Activated T-cell treated with anti-CD3 and anti-CD28 coated beads, Interleukin-2, amount 50 U/mL, for 24 hours (primary cell): ENCODE results near the gene MAP3K6.
"Not testable (repeated sequence)": the region's sequence is repeated elsewhere in the genome, so short reads cannot be mapped to it uniquely, and the experiment has no call there.

Experiments
- DNase-seq: peaks from one replicate; pipeline ENCODE4 v3.0.0-alpha.2; 2020
- H3K27ac Mint-ChIP-seq: 2 replicates; pipeline ENCODE4 v1.8.0; 2020; ENCODE audit warnings: mild to moderate bottlenecking, mixed read lengths
- H3K27me3 Mint-ChIP-seq: 2 replicates; pipeline ENCODE4 v1.8.0; 2020; ENCODE audit warnings: mixed read lengths
- H3K36me3 Mint-ChIP-seq: 2 replicates; pipeline ENCODE4 v1.8.0; 2020; ENCODE audit warnings: low read depth, mixed read lengths
- H3K4me1 Mint-ChIP-seq: 2 replicates; pipeline ENCODE4 v1.8.0; 2020; ENCODE audit warnings: low read depth, mixed read lengths
- H3K4me3 Mint-ChIP-seq: 2 replicates; pipeline ENCODE4 v1.8.0; 2020; ENCODE audit warnings: mild to moderate bottlenecking, moderate library complexity, mixed read lengths
- H3K9me3 Mint-ChIP-seq: 2 replicates; pipeline ENCODE4 v1.8.0; 2020; ENCODE audit warnings: mixed read lengths

MAP3K6 gene, protein sequence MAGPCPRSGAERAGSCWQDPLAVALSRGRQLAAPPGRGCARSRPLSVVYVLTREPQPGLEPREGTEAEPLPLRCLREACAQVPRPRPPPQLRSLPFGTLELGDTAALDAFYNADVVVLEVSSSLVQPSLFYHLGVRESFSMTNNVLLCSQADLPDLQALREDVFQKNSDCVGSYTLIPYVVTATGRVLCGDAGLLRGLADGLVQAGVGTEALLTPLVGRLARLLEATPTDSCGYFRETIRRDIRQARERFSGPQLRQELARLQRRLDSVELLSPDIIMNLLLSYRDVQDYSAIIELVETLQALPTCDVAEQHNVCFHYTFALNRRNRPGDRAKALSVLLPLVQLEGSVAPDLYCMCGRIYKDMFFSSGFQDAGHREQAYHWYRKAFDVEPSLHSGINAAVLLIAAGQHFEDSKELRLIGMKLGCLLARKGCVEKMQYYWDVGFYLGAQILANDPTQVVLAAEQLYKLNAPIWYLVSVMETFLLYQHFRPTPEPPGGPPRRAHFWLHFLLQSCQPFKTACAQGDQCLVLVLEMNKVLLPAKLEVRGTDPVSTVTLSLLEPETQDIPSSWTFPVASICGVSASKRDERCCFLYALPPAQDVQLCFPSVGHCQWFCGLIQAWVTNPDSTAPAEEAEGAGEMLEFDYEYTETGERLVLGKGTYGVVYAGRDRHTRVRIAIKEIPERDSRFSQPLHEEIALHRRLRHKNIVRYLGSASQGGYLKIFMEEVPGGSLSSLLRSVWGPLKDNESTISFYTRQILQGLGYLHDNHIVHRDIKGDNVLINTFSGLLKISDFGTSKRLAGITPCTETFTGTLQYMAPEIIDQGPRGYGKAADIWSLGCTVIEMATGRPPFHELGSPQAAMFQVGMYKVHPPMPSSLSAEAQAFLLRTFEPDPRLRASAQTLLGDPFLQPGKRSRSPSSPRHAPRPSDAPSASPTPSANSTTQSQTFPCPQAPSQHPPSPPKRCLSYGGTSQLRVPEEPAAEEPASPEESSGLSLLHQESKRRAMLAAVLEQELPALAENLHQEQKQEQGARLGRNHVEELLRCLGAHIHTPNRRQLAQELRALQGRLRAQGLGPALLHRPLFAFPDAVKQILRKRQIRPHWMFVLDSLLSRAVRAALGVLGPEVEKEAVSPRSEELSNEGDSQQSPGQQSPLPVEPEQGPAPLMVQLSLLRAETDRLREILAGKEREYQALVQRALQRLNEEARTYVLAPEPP (N-terminal part only)

DNA sequence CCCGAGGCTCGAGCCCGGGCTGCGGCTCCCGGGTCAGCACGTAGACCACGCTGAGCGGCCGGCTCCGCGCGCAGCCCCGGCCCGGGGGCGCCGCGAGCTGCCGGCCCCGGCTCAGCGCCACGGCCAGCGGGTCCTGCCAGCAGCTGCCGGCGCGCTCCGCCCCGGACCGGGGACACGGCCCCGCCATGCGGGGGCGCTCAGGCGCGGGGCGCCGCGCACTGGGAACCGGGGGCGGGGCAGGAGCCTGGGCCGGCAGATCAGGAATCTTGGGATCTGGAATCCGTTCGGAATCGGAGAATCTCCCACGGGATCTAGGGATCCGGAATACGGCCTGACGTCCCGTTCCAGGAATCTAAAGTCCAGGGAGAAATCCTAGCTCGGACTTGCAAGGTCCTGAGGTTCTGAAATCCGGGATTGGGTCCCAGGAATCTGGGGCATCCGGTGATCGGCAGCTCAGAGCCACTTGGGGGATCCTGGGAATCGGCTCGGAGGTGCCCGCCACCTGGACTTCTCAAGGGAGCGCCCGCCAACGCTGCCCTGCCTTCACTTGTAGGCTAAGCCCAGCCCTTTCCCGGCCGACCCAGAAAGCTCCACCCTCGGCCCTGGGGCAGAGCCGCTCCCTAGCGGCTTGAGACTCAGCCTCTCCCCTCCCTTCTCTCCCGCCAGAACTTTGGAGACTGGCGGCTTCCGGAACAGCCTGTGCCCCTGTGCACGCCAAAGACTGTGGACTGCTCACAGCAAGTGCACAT lies at the start of gene MAP3K6:
TSS of gene MAP3K6 (minus strand) at position 551 of the 749 bp plus-strand sequence. CDS start at position 187, 364 bp downstream.
- DNase-seq = peak; percentile 70
- Mint-ChIP-seq H3K36me3 (no peaks in the 10 kb centered on the region), H3K4me3 (peak within 1 kb of the TSS; percentile 86), H3K27me3 (no peaks in the 10 kb centered on the region), H3K9me3 (no peaks in the 10 kb centered on the region), H3K4me1 (peaks cover 26% of the 10 kb centered on the region), H3K27ac (peak within 1 kb of the TSS; percentile 90)

DNA sequence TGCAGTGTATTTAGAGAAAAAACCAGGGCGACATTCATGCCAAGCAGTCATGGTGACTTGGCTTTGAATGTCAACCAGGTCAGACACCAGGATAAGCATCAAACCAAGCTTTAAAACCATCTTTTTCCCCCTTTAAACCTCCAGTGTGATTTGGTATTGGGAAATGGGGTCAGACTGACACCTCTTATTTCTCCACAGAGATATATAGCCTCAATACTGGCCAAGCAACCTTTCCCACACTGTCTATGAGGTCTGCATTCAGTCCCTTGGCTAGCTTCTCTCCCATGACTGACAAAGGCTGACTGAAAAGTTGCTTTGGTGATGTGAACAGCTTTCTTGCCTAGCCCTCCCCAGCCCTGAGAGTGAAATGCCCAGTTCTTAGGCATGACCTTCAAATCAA lies 47.3 kb upstream of the MAP3K6 start:
- Mint-ChIP-seq H3K4me1 (peaks cover 33% of the 10 kb centered on the region), H3K36me3 (peaks cover 95% of the 10 kb centered on the region), H3K4me3 (no peak overlapping the region), H3K27me3 (no peaks in the 10 kb centered on the region), H3K9me3 (no peaks in the 10 kb centered on the region), H3K27ac (peak overlapping the region; percentile 49)
- no peak for DNase-seq

DNA sequence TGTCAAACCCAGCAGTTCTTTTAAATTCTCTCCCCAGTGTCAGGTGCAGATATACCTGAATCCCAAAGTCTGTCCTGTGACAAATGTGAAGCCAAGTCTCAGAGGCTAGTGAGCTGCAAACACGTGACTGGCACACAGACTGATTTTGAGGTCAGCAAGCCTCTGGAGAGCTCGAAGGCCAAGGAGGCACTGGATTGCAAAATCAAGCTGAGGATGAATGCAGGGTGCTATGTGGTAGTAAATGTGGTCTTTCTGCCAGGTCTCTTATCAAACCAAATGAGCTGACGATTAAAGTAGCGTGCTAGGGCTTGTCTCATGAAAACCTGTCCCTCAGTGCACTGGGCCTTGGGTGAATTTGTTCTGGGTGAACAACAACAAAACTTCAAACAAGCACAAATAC lies 46.2 kb upstream of the MAP3K6 start:
- peaks cover 93% of the 10 kb centered on the region for H3K36me3 Mint-ChIP-seq
- H3K27me3 Mint-ChIP-seq = no peaks in the 10 kb centered on the region
- H3K4me3 Mint-ChIP-seq = no peak overlapping the region
- peak overlapping the region; percentile 45 for H3K27ac Mint-ChIP-seq
- no peak for DNase-seq
- no peaks in the 10 kb centered on the region for H3K9me3 Mint-ChIP-seq
- H3K4me1 Mint-ChIP-seq = peaks cover 22% of the 10 kb centered on the region

DNA sequence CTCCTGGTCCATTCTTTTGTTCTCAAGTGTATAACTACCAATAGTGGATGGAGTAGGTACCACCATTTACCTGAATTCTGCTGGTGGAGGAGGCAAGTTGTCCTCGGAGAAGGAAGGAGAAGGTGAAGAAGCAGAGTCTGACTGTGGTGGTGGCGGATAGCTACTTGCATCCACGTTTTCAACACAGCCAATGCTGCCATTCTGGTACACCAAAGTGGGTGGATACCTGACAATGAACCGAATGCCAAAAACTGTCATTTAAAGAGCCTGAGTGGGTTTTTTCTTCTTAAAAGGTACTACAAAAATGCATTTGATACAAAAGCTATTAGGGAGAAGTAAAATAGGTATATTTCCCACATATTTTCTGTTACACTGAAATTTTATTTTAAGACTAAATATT lies 45.7 kb upstream of the MAP3K6 start:
- peaks cover 93% of the 10 kb centered on the region for H3K36me3 Mint-ChIP-seq
- no peak overlapping the region for H3K4me3 Mint-ChIP-seq
- peak overlapping the region; percentile 24 for H3K27ac Mint-ChIP-seq
- no peaks in the 10 kb centered on the region for H3K9me3 Mint-ChIP-seq
- no peaks in the 10 kb centered on the region for H3K27me3 Mint-ChIP-seq
- peaks cover 17% of the 10 kb centered on the region for H3K4me1 Mint-ChIP-seq
- DNase-seq = no peak

DNA sequence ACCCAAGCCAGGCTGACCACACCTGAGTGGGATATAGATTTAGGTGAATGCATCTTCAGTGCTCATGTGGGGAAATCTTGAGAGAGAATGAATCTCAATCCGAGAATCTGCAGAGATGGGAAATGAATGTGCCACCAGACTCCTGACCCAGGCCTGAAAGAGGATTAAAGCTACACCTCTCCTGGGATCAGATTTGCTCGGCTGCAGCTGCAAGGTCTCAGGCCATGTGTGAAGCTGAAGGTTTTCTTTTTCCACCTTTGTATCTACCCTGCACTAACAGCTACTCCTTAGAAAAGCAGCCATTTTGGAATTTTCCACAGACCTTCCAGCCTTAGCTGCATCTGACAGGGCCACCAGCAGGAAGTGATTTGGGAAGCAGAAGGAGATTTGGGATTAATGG lies 43.9 kb upstream of the MAP3K6 start:
- Mint-ChIP-seq H3K27me3 (no peaks in the 10 kb centered on the region), H3K9me3 (no peaks in the 10 kb centered on the region), H3K4me1 (no peaks in the 10 kb centered on the region), H3K4me3 (no peak overlapping the region), H3K36me3 (peaks cover 89% of the 10 kb centered on the region), H3K27ac (peak overlapping the region; percentile 32)
- no peak for DNase-seq

DNA sequence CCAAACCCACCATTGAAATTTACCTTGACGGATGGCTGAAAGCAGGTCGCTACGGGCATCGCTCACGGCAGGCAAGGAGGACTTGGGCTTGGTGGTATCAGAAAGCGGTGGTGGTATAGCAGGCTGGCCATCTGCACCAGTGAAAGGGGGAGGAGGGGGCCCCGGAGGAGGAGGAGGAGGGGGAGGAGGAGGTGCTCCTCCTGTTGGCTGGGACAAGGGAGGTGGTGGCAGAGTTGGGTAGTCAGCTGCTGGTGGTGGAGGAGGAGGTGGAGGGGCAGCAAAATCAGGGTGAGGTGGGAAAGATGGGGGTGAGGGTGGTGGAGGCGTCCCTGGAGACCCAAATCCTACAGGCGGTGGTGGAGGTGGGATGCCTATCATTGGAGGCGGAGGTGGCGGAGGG lies 42.9 kb upstream of the MAP3K6 start:
- no peak for DNase-seq
- H3K36me3 Mint-ChIP-seq = peaks cover 84% of the 10 kb centered on the region
- H3K9me3 Mint-ChIP-seq = no peaks in the 10 kb centered on the region
- no peak overlapping the region for H3K4me3 Mint-ChIP-seq
- no peaks in the 10 kb centered on the region for H3K4me1 Mint-ChIP-seq
- peak overlapping the region; percentile 32 for H3K27ac Mint-ChIP-seq
- no peaks in the 10 kb centered on the region for H3K27me3 Mint-ChIP-seq

DNA sequence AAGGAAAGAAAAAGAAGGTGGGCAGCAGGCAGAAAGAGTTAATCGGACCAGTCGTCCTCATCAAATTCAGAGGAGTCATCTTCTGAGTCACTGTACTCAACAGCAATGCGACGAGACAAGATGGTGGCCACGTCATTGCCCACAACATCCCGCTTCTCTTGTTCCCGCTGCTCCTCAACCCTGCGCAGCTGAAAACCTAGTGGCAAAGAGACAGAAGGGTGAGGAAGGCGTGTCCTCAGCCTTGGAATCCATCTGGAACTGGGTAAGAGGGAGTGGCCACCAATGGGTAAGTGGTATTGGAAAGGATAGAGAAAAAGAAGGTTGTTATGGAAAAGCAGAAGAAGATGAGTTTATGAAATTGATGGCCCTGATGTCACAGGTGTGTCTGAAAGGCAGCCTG lies 41.4 kb upstream of the MAP3K6 start:
- peaks cover 69% of the 10 kb centered on the region for H3K36me3 Mint-ChIP-seq
- DNase-seq = no peak
- H3K4me3 Mint-ChIP-seq = no peak overlapping the region
- no peaks in the 10 kb centered on the region for H3K27me3 Mint-ChIP-seq
- peak overlapping the region; percentile 58 for H3K27ac Mint-ChIP-seq
- no peaks in the 10 kb centered on the region for H3K9me3 Mint-ChIP-seq
- peaks cover 12% of the 10 kb centered on the region for H3K4me1 Mint-ChIP-seq

DNA sequence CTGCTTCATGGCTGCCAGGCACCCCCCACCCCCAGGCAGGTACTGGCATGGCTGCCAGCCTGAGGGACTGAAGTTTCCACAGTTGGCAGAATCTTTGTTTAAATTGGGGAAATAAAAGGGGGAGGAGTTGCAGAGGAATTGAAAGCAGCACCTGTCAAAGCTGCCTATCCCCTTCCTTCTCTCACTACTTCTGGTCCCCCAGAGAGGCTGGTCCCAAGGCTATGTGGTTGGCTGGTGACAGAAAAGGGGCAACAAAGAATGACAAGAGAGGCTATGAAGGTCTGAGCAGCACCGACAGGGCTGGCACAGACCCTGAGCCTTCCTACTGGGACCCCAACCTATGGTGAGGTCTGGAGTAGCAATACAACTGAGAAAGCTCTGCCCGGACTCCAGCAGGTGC lies 40.0 kb upstream of the MAP3K6 start:
- H3K4me3 Mint-ChIP-seq, DNase-seq, H3K9me3 Mint-ChIP-seq, H3K27me3 Mint-ChIP-seq: not testable (repeated sequence)
- Mint-ChIP-seq H3K36me3 (peaks cover 57% of the 10 kb centered on the region), H3K27ac (peak overlapping the region; percentile 8), H3K4me1 (peaks cover 17% of the 10 kb centered on the region)

DNA sequence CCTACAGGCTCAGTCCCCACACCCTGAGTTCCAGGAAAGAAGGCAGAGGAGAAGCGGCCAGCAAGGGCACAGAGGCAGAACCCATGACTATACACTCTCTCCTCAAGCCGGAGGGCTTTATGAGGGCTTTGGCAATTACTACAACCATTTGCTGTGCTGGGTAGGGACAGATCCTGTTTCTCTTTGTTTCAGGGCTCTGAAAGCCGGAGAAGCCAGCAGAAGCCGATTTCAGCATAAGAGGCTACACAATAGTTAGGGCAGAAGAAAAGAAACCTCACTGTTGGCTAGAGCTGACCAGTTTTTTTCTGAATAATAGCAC lies 39.6 kb upstream of the MAP3K6 start:
- no peaks in the 10 kb centered on the region for H3K9me3 Mint-ChIP-seq
- H3K27me3 Mint-ChIP-seq = no peaks in the 10 kb centered on the region
- H3K27ac Mint-ChIP-seq = peak overlapping the region; percentile 65
- DNase-seq = no peak
- peaks cover 20% of the 10 kb centered on the region for H3K4me1 Mint-ChIP-seq
- no peak overlapping the region for H3K4me3 Mint-ChIP-seq
- H3K36me3 Mint-ChIP-seq = peaks cover 54% of the 10 kb centered on the region

DNA sequence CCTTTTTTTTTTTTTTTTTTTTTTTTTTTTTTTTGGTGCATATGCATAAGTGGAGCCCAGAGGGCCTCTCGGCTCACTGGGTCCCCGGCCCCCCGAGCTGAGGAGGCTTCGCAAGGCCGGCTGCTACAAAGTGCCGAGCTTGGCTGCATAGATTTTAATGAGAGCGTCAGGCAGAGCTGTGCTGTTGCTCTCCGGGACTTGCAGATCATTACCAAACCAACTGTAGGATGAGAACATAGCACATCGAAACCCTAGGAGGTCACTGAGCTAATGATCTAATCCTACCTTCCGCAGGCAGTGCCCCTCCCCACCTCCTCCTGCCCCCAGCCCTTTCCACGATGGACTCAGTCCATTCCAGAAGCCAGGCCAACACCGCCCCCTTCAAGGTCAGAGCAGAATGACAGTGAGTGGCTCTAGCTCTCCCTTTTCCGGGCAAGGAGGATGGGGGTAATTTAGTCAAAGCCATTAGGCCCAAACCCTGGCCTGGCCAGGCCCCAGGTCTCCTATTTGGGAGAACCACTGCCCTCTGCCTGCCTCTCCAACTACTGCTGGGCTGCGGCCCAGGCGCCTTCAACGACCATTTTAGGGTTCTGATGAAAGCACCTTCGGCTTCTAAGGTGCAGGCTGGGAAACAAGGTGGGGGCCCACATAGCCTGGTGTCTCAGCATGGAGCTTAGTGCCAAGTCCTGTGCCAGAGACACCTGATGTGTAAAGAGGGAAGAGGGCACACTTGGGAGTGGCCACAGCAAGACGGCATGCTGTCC lies 39.0 kb upstream of the MAP3K6 start:
- Mint-ChIP-seq H3K27ac (peak overlapping the region; percentile 65), H3K36me3 (peaks cover 49% of the 10 kb centered on the region), H3K4me1 (peaks cover 20% of the 10 kb centered on the region)
- H3K4me3 Mint-ChIP-seq, H3K9me3 Mint-ChIP-seq, DNase-seq, H3K27me3 Mint-ChIP-seq: not testable (repeated sequence)

DNA sequence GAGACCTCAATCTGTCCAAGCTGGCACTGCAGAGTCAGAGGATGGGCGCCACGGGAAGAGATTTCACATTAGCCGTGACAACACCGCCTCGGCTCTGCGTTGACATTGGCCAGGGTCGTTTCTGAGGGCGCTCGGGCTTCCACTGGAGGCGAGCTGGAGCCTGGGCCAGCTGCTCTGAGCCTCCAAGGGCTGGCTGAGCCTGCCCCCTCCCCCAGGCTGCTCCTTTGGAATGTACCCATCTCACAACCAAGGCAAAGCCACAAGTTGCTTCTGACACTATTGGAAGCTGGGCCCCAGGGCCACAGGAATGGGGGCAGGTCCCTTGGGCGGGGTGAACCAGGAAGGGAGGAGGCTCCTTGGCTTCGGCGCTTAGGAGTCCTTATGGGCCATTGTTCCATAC lies 38.3 kb upstream of the MAP3K6 start:
- DNase-seq = no peak
- H3K36me3 Mint-ChIP-seq = peaks cover 42% of the 10 kb centered on the region
- H3K4me3 Mint-ChIP-seq = no peak overlapping the region
- H3K27me3 Mint-ChIP-seq = no peaks in the 10 kb centered on the region
- no peaks in the 10 kb centered on the region for H3K9me3 Mint-ChIP-seq
- no peak overlapping the region for H3K27ac Mint-ChIP-seq
- peaks cover 20% of the 10 kb centered on the region for H3K4me1 Mint-ChIP-seq

DNA sequence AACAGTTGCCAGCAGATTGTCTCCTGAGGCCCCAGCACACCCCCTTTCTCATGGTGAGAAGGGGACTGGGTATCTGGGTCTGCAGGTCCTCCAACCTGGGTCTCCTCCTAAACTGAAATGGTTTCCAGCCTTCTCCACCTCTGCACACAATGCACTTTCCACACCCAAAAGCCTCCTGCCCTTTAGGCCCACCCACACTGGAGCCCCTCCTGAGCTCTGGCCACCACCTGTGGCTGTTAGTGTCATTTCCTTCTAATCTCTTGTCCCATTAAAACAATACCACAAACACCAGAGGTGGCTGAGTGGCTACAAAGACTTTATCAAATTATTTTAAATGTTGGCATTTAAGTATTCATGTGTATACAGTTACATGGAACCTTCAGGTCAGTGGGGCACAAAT lies 37.2 kb upstream of the MAP3K6 start:
- Mint-ChIP-seq H3K4me1 (peaks cover 20% of the 10 kb centered on the region), H3K27me3 (no peaks in the 10 kb centered on the region), H3K36me3 (peaks cover 35% of the 10 kb centered on the region)

DNA sequence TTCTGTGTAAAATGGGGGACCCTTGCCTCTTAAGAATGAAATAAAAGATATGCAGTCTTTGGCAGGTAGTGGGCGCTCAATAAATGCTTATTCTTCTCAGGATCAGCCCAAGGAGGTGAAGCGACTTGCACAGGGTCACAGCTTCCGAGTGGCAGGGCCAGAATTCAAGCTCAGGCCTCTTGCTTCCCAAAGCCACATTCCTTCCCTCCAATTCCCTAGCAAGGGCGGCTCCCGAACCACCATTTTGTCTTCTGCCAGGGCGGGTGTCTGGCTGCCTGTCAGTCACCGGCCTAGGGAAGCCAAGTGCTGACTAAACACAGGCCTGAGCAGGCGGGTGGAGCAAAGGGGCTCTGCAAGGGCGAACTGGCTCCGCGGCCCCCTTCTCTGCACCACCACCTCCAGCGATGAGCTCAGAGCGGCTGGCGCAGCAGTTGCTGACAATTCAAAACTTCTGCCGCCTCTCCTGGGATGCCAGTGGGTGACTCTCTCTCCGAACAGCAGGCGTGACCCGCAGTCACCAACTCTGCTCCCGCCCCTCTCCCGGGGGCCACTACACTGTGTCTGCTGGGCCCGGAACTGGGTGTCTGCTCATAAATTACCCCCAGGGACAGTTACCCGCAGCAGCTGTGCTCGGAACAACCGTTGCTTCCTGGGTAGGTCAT lies 36.4 kb upstream of the MAP3K6 start:
- Mint-ChIP-seq H3K36me3 (peaks cover 28% of the 10 kb centered on the region), H3K27me3 (no peaks in the 10 kb centered on the region), H3K27ac (peak overlapping the region; percentile 85), H3K9me3 (no peaks in the 10 kb centered on the region), H3K4me1 (peaks cover 20% of the 10 kb centered on the region), H3K4me3 (no peak overlapping the region)
- DNase-seq = peak; percentile 56

More for the DNA sequence above, 37.2 kb upstream of the MAP3K6 start:
- DNase-seq = no peak
- Mint-ChIP-seq H3K27ac (peak overlapping the region; percentile 85), H3K9me3 (no peaks in the 10 kb centered on the region), H3K4me3 (no peak overlapping the region)
